H1 (cell line): ENCODE measurements around the gene PTPRR.

Source experiments
- CEBPB ChIP-seq: IDR thresholded peaks from 2 replicates; pipeline ENCODE4 v1.6.1; 2012; ENCODE audit warnings: low read depth, low read length
- CTCF ChIP-seq, 3 experiments: IDR thresholded peaks; 1 replicate in 2 of 3; 2 replicates in 1 of 3; pipeline versions ENCODE4 v1.5.1 to v1.6.1; 2011; ENCODE audit warnings: low read length in 3 of 3, mild to moderate bottlenecking in 3 of 3, inconsistent platforms in 2 of 3, low read depth in 1 of 3, moderate library complexity in 1 of 3; ENCODE audit not compliant: insufficient read depth in 1 of 3; ENCODE audit errors: control extremely low read depth in 1 of 3
- MAFK ChIP-seq: IDR thresholded peaks from 2 replicates; pipeline ENCODE4 v1.6.1; 2012; ENCODE audit warnings: low read depth, mild to moderate bottlenecking, improper control_type of control experiment, low read length
- NRF1 ChIP-seq: IDR thresholded peaks from 2 replicates; pipeline ENCODE4 v1.6.1; 2011; ENCODE audit warnings: mild to moderate bottlenecking, low read depth, low read length, improper control_type of control experiment
- POLR2A ChIP-seq, 2 experiments: IDR thresholded peaks; 1 replicate in 1 of 2; 2 replicates in 1 of 2; pipeline ENCODE4 v1.6.1; 2011; ENCODE audit warnings: low read depth in 2 of 2, low read length in 2 of 2, mild to moderate bottlenecking in 2 of 2; ENCODE audit errors: control extremely low read depth in 1 of 2
- POLR2AphosphoS5 ChIP-seq: IDR thresholded peaks from 2 replicates; pipeline ENCODE4 v1.6.1; 2011; ENCODE audit warnings: low read depth, low read length
- SIN3A ChIP-seq, 2 experiments: IDR thresholded peaks in 1 of 2; conservative IDR thresholded peaks in 1 of 2; 2 replicates each; pipeline ENCODE4 v1.6.1; 2011 to 2012; ENCODE audit warnings: low read length in 2 of 2, improper control_type of control experiment in 1 of 2, low read depth in 1 of 2, mild to moderate bottlenecking in 1 of 2
- TAF1 ChIP-seq: IDR thresholded peaks from 2 replicates; pipeline ENCODE4 v1.6.1; 2011; ENCODE audit warnings: mild to moderate bottlenecking, low read depth, low read length
- YY1 ChIP-seq: IDR thresholded peaks from 2 replicates; pipeline ENCODE4 v1.6.1; 2011; ENCODE audit warnings: low read depth, mild to moderate bottlenecking, low read length

- no peak for TF ChIP-seq CTCF (IDR thresholded peaks at IDR 0.05; ENCODE audit: control extremely low read depth in 1 of 3, insufficient read depth in 1 of 3, low read depth in 1 of 3, low read length in 3 of 3)
- no peak for TF ChIP-seq TAF1
- TF ChIP-seq SIN3A (conservative IDR thresholded peaks at IDR 0.05 in 1 of 2, IDR thresholded peaks at IDR 0.05 in 1 of 2; ENCODE audit: low read depth in 1 of 2, low read length in 2 of 2), result no peak
- TF ChIP-seq POLR2AphosphoS5, result no peak
- TF ChIP-seq YY1, result no peak
- TF ChIP-seq CEBPB, result no peak
- TF ChIP-seq POLR2A (IDR thresholded peaks at IDR 0.05; ENCODE audit: control extremely low read depth in 1 of 2, low read depth in 2 of 2, low read length in 2 of 2), result no peak
- TF ChIP-seq NRF1, result no peak
- no peak for TF ChIP-seq MAFK
These were observed 315.9 kb downstream of the PTPRR start for GRCh38 chr12:70604662-70605061.
